Natural killer cell treated with Interleukin-12 subunit alpha and Interleukin-12 subunit beta and Interleukin-15 and Interleukin-18, amount 100 ng/mL, for 72 hours (primary cell): ENCODE data around the gene CAD. TPM values are rescaled to one million over a fixed set of nuclear protein-coding genes. Genes with fewer than 3 reads are reported as not detected.
A peak's percentile ranks its signal among the peaks of the same experiment; 100 is the strongest.
"Not testable (repeated sequence)": the region's sequence is repeated elsewhere in the genome, so short reads cannot be mapped to it uniquely, and the experiment has no call there.

Experiments
- ATAC-seq, 2 donors: fragments of 150-1000 bp; cut with Tn5 transposase in 1 of 2; sonication (Bioruptor Pico), chemical (Tn5 transposase) in 1 of 2; 2 replicates each; pipeline ENCODE4 v1.10.0; 2021
- DNase-seq: peaks from one replicate; pipeline ENCODE4 v3.0.0; 2022; ENCODE audit warnings: low spot score
- H3K27ac Mint-ChIP-seq, 2 donors: 1 replicate in 1 of 2; 2 replicates in 1 of 2; pipeline ENCODE4 v1.8.0; 2022; ENCODE audit warnings: mixed read lengths in 2 of 2, mild to moderate bottlenecking in 1 of 2, moderate library complexity in 1 of 2
- H3K27me3 Mint-ChIP-seq, 2 donors: 1 replicate in 1 of 2; 2 replicates in 1 of 2; pipeline ENCODE4 v1.8.0; 2022; ENCODE audit warnings: mixed read lengths in 2 of 2
- H3K36me3 Mint-ChIP-seq: one replicate; pipeline ENCODE4 v1.8.0; 2022; ENCODE audit warnings: mixed read lengths
- H3K4me1 Mint-ChIP-seq, 2 donors: 1 replicate in 1 of 2; 2 replicates in 1 of 2; pipeline ENCODE4 v1.8.0; 2022; ENCODE audit warnings: low read depth in 2 of 2, mixed read lengths in 2 of 2, mild to moderate bottlenecking in 1 of 2
- H3K4me3 Mint-ChIP-seq: one replicate; pipeline ENCODE4 v1.8.0; 2022; ENCODE audit warnings: mixed read lengths
- H3K9me3 Mint-ChIP-seq: 2 replicates; pipeline ENCODE4 v1.8.0; 2022; ENCODE audit warnings: mixed read lengths
- total RNA-seq, 2 donors: library from RNA; stranded (reverse); gene quantifications; one replicate each; pipeline ENCODE4 v1.2.3, GENCODE V29; 2022

The CAD gene
- total RNA-seq, 2 donors from 2014 or later: 50.6 to 175 TPM

GRCh38 chr2:27186613-27187345 is 30.4 kb upstream of the CAD start:
- H3K4me3 Mint-ChIP-seq: no peak overlapping the region
- DNase-seq (no peak), ATAC-seq (no peak)

GRCh38 chr2:27189989-27190388 is 27.2 kb upstream of the CAD start:
- ATAC-seq (no peak), DNase-seq (no peak)
- Mint-ChIP-seq H3K9me3 (no peaks in the 10 kb centered on the region), H3K27ac (no peak overlapping the region), H3K36me3 (no peaks in the 10 kb centered on the region), H3K4me3 (no peak overlapping the region), H3K4me1 (no peaks in the 10 kb centered on the region), H3K27me3 (peaks cover 5 to 12% of the 10 kb centered on the region in 2 donors)

More at GRCh38 chr2:27186613-27187345, 30.4 kb upstream of the CAD start:
- H3K9me3 Mint-ChIP-seq: no peaks in the 10 kb centered on the region
- peaks cover 13 to 22% of the 10 kb centered on the region in 2 donors for H3K27me3 Mint-ChIP-seq
- H3K27ac Mint-ChIP-seq: no peak overlapping the region
- H3K36me3 Mint-ChIP-seq: no peaks in the 10 kb centered on the region
- H3K4me1 Mint-ChIP-seq: peaks cover 0 to 6% of the 10 kb centered on the region in 2 donors

DNA sequence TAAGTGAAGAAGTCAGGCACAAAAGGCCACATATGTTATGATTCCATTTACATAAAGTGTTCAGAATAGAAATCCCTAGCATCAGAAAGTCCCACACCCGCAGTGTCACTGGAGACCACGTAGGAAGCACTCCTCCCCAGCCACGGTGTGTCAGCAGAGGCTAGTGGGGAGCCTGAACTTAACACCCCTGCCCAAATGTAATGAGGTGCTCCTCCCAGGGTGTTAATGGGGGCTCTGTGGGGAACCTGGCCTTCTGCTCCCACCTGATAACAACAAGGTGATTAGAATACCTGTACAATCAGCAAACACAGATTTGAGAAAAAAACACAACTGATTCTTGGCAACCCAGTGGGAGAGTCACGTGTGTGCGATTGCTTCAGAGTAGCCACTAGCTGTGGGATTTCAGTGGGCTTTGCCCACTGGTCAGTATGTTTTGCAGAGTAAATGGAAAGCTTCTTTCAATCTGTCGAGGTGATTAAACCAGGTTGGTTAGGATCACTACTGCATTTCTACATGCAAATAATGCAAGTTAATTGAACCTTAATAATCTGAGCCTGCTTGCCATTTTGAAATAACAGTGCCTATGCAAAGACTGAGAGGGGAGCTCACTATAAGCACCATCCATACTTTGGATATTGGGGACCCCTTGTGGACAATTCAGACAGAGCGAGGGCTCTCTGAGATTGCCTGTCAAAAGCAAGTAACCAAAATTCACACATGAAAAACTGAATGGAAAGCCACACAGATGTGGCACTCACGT is 25.9 kb upstream of the CAD start:
- ATAC-seq: peak in 1 of 2 donors; percentile 54
- no peak overlapping the region for H3K4me3 Mint-ChIP-seq
- peaks cover 5 to 12% of the 10 kb centered on the region in 2 donors for H3K27me3 Mint-ChIP-seq
- no peak overlapping the region for H3K27ac Mint-ChIP-seq
- H3K4me1 Mint-ChIP-seq: no peaks in the 10 kb centered on the region
- H3K9me3 Mint-ChIP-seq: no peaks in the 10 kb centered on the region
- H3K36me3 Mint-ChIP-seq: no peaks in the 10 kb centered on the region
- DNase-seq: no peak

DNA sequence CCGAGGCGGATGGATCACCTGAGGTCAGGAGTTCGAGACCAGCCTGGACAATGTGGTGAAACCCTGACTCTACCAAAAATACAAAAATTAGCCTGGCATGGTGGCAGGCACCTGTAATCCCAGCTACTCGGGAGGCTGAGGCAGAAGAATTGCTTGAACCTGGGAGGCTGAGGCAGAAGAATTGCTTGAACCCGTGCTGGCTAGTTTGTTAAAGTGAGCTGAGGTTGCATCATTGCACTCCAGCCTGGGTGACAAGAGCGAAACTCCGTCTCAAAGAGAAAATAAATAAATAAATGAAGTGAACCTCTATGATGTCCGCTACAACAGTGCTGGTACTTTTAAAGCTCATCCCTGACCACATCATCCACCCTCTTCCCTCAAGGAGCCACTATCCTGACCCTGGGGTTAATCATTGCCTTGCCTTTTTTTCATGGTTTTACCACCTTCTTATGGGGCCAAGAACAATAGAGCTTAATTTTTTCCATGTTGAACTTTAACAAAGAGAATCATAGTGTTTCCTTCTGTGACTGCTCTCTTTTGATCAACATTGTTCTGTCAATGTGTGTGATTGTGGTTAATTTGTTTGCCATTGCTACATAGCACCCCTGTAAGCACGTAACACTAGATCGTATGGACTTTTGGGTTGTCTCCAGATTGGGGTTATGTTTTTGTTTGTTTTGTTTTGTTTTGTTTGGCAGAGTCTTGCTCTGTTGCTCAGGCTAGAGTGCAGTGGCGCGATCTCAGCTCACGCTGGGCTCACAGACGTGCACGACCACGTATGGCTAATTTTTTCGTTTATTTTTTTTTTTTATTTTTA is 22.4 kb upstream of the CAD start:
- Mint-ChIP-seq H3K36me3 (no peaks in the 10 kb centered on the region), H3K4me3 (no peak overlapping the region), H3K27me3 (peaks cover 5 to 6% of the 10 kb centered on the region in 2 donors), H3K9me3 (no peaks in the 10 kb centered on the region), H3K27ac (no peak overlapping the region), H3K4me1 (no peaks in the 10 kb centered on the region)
- DNase-seq (no peak), ATAC-seq (no peak)

GRCh38 chr2:27195799-27196198 is 21.4 kb upstream of the CAD start:
- not testable (repeated sequence) for H3K4me1 Mint-ChIP-seq, ATAC-seq, H3K36me3 Mint-ChIP-seq, H3K27me3 Mint-ChIP-seq, DNase-seq, H3K27ac Mint-ChIP-seq, H3K4me3 Mint-ChIP-seq, H3K9me3 Mint-ChIP-seq

GRCh38 chr2:27198068-27198467 is 19.1 kb upstream of the CAD start:
- not testable (repeated sequence) for ATAC-seq, H3K27me3 Mint-ChIP-seq, H3K9me3 Mint-ChIP-seq, H3K27ac Mint-ChIP-seq, DNase-seq, H3K36me3 Mint-ChIP-seq, H3K4me1 Mint-ChIP-seq, H3K4me3 Mint-ChIP-seq

- Mint-ChIP-seq H3K27me3 (peaks cover under 1 to 3% of the 10 kb centered on the region in 2 donors), H3K36me3 (peaks cover 9% of the 10 kb centered on the region), H3K9me3 (no peaks in the 10 kb centered on the region), H3K27ac (no peak overlapping the region), H3K4me1 (no peaks in the 10 kb centered on the region), H3K4me3 (no peak overlapping the region)
- DNase-seq (no peak), ATAC-seq (no peak)
Measured at GRCh38 chr2:27198627-27199026, 18.5 kb upstream of the CAD start.

- DNase-seq: no peak
- peaks cover 9% of the 10 kb centered on the region for H3K36me3 Mint-ChIP-seq
- ATAC-seq: no peak
- no peak overlapping the region for H3K4me3 Mint-ChIP-seq
- H3K4me1 Mint-ChIP-seq: no peaks in the 10 kb centered on the region
- H3K27ac Mint-ChIP-seq: no peak overlapping the region
- peaks cover 0 to 3% of the 10 kb centered on the region in 2 donors for H3K27me3 Mint-ChIP-seq
- no peaks in the 10 kb centered on the region for H3K9me3 Mint-ChIP-seq
Measured at GRCh38 chr2:27199241-27199640, 17.9 kb upstream of the CAD start.

GRCh38 chr2:27201675-27202074 is 15.5 kb upstream of the CAD start:
- Mint-ChIP-seq H3K4me1 (peaks cover 0 to 7% of the 10 kb centered on the region in 2 donors), H3K27me3 (no peaks in the 10 kb centered on the region), H3K36me3 (peaks cover 9% of the 10 kb centered on the region), H3K4me3 (no peak overlapping the region), H3K27ac (no peak overlapping the region), H3K9me3 (no peaks in the 10 kb centered on the region)
- DNase-seq (no peak), ATAC-seq (no peak)

- H3K4me3 Mint-ChIP-seq: no peak overlapping the region
- H3K27me3 Mint-ChIP-seq: no peaks in the 10 kb centered on the region
- ATAC-seq: no peak
- DNase-seq: no peak
- no peaks in the 10 kb centered on the region for H3K9me3 Mint-ChIP-seq
- H3K27ac Mint-ChIP-seq: no peak overlapping the region
- H3K36me3 Mint-ChIP-seq: peaks cover 9% of the 10 kb centered on the region
- H3K4me1 Mint-ChIP-seq: peaks cover 4 to 12% of the 10 kb centered on the region in 2 donors
Measured at GRCh38 chr2:27202854-27203253, 14.3 kb upstream of the CAD start.

GRCh38 chr2:27203741-27204140 is 13.4 kb upstream of the CAD start:
- Mint-ChIP-seq H3K27ac (no peak overlapping the region), H3K9me3 (no peaks in the 10 kb centered on the region), H3K36me3 (peaks cover 9% of the 10 kb centered on the region), H3K4me1 (peaks cover 4 to 16% of the 10 kb centered on the region in 2 donors), H3K27me3 (no peaks in the 10 kb centered on the region), H3K4me3 (no peak overlapping the region)
- DNase-seq (no peak), ATAC-seq (no peak)

DNA sequence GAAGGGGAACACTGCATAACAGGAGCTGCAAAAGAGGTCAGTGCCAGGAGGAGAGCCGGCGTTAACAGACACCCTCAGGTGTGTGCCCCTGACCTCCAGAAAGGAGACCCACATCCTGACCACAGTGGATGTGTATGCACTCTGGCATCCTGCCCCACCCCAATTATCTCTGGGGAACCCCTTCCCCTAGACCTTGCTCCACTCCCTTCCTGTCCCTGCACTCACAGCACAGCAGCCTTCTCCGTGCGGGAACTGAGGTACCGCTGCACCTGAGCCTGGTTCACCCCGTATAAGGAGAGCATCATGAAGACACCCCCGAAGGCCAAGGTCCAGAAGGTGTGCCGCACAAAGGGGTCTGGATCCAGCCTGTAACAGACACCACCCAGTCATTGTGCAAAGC is 12.6 kb upstream of the CAD start:
- DNase-seq: no peak
- Mint-ChIP-seq H3K36me3 (peaks cover 10% of the 10 kb centered on the region), H3K4me1 (peaks cover 10 to 20% of the 10 kb centered on the region in 2 donors), H3K4me3 (no peak overlapping the region), H3K9me3 (no peaks in the 10 kb centered on the region), H3K27me3 (no peaks in the 10 kb centered on the region), H3K27ac (no peak overlapping the region)
- ATAC-seq: peak in 1 of 2 donors; percentile 32

DNA sequence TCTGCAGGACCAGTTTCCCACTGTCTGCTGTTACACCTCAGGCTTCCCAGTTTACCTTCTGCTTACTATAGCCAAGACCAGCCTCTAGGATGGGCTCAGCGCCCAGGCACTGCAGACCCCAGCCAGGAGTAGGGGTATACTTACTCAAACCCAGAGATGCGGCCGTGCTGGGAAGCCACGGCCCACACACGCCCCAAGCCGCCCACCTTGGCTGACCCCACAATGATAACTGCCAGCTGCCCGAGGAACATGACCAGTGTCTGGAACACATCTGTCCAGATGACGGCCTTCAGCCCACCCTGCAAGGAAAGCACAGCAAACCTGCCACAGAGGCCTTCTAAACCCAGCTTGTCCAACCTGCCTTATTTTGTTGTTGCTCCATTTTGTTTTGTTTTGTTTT is 12.0 kb upstream of the CAD start:
- DNase-seq: no peak
- H3K4me3 Mint-ChIP-seq: no peak overlapping the region
- peaks cover 13% of the 10 kb centered on the region for H3K36me3 Mint-ChIP-seq
- H3K9me3 Mint-ChIP-seq: no peaks in the 10 kb centered on the region
- H3K27me3 Mint-ChIP-seq: no peaks in the 10 kb centered on the region
- no peak for ATAC-seq
- no peak overlapping the region for H3K27ac Mint-ChIP-seq
- peaks cover 16 to 26% of the 10 kb centered on the region in 2 donors for H3K4me1 Mint-ChIP-seq

- Mint-ChIP-seq H3K9me3 (no peaks in the 10 kb centered on the region), H3K36me3 (peaks cover 13% of the 10 kb centered on the region), H3K27ac (no peak overlapping the region)
Measured at GRCh38 chr2:27206346-27206745, 10.8 kb upstream of the CAD start.

More at GRCh38 chr2:27206346-27206745, 10.8 kb upstream of the CAD start:
- Mint-ChIP-seq H3K4me1 (peaks cover 16 to 26% of the 10 kb centered on the region in 2 donors), H3K4me3 (no peak overlapping the region), H3K27me3 (no peaks in the 10 kb centered on the region)
- no peak for DNase-seq
- no peak for ATAC-seq
